ENCODE data around the gene FSTL5.
"Not testable (repeated sequence)": the region's sequence is repeated elsewhere in the genome, so short reads cannot be mapped to it uniquely, and the experiment has no call there.

FSTL5 gene

GRCh38 chr4:161799710-161800109 lies 364.1 kb downstream of the FSTL5 start:
- no peak for TF ChIP-seq CTCF (IDR thresholded peaks at IDR 0.05; ENCODE audit: low read depth, low read length)
- H3K4me3 ChIP-seq (ENCODE audit: low read depth, low read length): no peak overlapping the region

DNA sequence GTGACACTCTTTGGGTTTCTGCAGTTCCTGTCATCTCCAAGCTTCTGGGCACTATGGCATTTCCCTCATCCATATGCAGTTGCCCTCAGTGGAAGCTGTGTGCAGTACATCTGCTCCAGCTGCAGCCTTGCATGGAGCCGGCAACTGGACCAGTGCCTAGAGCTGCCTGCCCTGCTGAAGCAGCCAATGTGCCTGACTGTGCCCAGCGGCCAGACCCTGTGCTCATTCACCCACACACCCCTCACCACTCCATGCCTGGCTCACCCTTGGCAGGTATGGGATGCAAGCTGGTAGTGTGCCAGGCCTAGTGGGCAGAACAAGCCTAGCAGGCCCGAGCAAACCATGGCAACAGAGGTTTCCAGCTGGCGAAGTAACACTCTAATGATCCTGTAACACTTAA lies 370.8 kb downstream of the FSTL5 start:
- H3K4me3 ChIP-seq (ENCODE audit: low read depth, low read length): no peak overlapping the region
- no peak for TF ChIP-seq CTCF (IDR thresholded peaks at IDR 0.05; ENCODE audit: low read depth, low read length)

GRCh38 chr4:161791796-161792556 lies 371.8 kb downstream of the FSTL5 start:
- no peak overlapping the region for H3K4me3 ChIP-seq (ENCODE audit: low read depth, low read length)
- TF ChIP-seq CTCF (IDR thresholded peaks at IDR 0.05; ENCODE audit: low read depth, low read length): no peak

DNA sequence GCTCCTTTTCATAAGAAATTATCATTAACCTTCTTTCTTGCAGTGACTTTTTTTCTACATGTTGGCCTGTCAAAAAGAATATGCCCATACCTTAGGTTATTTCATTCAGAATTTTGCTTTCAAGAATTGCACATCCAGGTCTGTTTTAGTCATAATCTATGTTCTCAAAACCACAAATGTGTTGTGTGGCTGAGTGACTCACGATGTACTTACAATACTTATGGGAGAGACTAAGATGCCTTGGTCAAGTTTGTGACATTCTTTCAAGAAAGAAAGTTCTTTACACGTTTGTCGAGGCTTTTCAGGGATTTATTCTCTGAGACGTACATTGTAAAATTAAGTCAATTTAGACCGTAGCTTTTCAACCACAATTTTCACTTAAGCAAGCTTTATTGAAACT lies 396.7 kb downstream of the FSTL5 start:
- TF ChIP-seq CTCF (IDR thresholded peaks at IDR 0.05; ENCODE audit: low read depth, low read length): no peak
- H3K4me3 ChIP-seq (ENCODE audit: low read depth, low read length): no peak overlapping the region

DNA sequence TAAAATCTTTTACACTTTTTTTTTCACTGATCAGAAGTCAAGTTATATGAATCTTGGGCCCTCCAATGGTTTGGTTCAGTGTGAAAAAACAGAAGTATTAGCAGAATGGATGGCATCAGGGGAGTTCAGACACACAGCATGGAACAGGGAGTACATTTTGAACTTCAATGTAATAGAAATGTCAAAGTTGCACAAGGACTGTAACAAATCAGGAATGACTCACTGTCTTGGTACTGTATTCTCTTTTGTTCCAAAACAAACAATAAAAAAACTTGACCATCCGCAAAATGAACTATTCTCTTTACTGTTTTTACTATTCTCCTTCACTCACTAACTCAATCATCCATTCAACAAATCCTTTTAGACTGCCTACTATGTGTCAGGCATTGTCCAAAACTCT lies 401.0 kb downstream of the FSTL5 start:
- no peak overlapping the region for H3K4me3 ChIP-seq (ENCODE audit: low read depth, low read length)
- TF ChIP-seq CTCF (IDR thresholded peaks at IDR 0.05; ENCODE audit: low read depth, low read length): no peak

DNA sequence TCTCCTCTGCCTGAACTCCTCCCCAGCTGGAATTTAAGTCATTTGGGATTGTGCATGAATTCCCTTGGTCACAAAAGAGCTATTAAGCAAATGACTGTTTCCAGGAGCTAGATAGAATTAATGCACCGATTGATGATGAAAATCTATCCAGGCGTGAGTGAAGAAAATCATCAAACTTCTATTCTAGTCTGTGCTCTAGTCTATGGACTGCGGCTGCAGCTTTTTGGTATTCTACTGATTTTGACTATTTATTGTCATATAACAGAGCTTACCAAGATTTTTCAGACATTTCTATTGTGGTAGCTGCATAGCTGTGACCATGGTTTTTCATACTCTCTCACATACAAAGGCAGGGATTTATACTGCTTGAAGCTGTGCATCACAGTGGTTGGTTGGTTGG lies 403.8 kb downstream of the FSTL5 start:
- TF ChIP-seq CTCF (IDR thresholded peaks at IDR 0.05; ENCODE audit: low read depth, low read length): no peak
- no peak overlapping the region for H3K4me3 ChIP-seq (ENCODE audit: low read depth, low read length)

DNA sequence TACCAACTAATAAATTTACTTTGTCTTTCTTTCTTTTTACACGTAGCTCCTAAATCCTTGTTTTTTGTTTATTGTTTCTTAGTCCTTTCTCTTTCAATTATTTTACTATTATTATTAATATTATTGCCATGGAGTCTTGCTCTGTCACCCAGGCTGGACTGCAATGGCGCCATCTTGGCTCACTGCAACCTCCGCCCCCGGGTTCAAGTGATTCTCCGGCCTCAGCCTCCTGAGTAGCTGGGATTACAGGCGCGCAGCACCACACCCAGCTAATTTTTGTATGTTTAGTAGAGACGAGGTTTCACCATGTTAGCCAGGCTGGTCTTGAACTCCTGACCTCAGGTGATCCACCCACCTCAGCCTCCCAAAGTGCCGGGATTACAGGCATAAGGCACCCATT lies 405.4 kb downstream of the FSTL5 start:
- not testable (repeated sequence) for H3K4me3 ChIP-seq (ENCODE audit: low read depth, low read length)

DNA sequence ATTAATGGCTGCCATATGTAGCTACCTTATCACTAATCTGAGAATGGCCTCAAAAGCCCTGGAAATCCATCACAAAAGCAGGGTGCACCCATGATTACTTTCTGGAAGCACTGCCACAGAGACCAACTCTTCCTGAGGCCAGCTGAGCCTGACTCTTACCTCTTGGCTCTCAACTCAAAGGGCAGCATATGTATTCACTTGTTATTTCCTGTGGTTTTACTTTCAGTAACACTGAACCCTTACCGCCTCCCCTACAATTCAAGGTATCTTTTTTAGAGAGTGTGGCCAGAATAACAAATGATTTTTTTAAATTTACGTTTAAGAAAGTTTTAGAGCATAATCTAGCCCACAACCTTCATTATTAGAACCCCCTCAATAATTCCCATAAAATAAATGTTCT lies 434.9 kb downstream of the FSTL5 start:
- no peak for TF ChIP-seq CTCF (IDR thresholded peaks at IDR 0.05; ENCODE audit: low read depth, low read length)
- H3K4me3 ChIP-seq (ENCODE audit: low read depth, low read length): no peak overlapping the region

Data from WI38 (cell line).